Stimulated activated CD4-positive, alpha-beta T cell treated with anti-CD3 and anti-CD28 coated beads, TNF-alpha, amount 100 ng/mL, for 1 hour (primary cell): ENCODE measurements around the gene SPNS2.

Experiments
- DNase-seq, 3 donors: peaks; one replicate each; pipeline ENCODE4 v3.0.0-alpha.2; 2020; ENCODE audit warnings: low read depth in 3 of 3, low spot score in 1 of 3

SPNS2 gene

GRCh38 chr17:4503283-4504025 lies 4.8 kb downstream of the SPNS2 start:
- DNase-seq, result no peak

- DNase-seq, result no peak
Observed at GRCh38 chr17:4504188-4504587, 5.5 kb downstream of the SPNS2 start.

GRCh38 chr17:4505187-4505586 lies 6.5 kb downstream of the SPNS2 start:
- DNase-seq, result no peak

GRCh38 chr17:4506175-4506813 lies 7.6 kb downstream of the SPNS2 start:
- no peak for DNase-seq

GRCh38 chr17:4506892-4507291 lies 8.2 kb downstream of the SPNS2 start:
- no peak for DNase-seq

GRCh38 chr17:4507361-4508111 lies 8.9 kb downstream of the SPNS2 start:
- DNase-seq, result no peak

- no peak for DNase-seq
Observed at GRCh38 chr17:4508207-4508606, 9.5 kb downstream of the SPNS2 start.

GRCh38 chr17:4509401-4509800 lies 10.7 kb downstream of the SPNS2 start:
- DNase-seq, result no peak

- no peak for DNase-seq
Observed at GRCh38 chr17:4509923-4510617, 11.4 kb downstream of the SPNS2 start.

GRCh38 chr17:4510618-4510941 lies 11.9 kb downstream of the SPNS2 start:
- no peak for DNase-seq

GRCh38 chr17:4511199-4511932 lies 12.7 kb downstream of the SPNS2 start:
- no peak for DNase-seq

GRCh38 chr17:4512156-4513112 lies 13.8 kb downstream of the SPNS2 start:
- DNase-seq, result no peak

GRCh38 chr17:4513113-4514032 lies 14.7 kb downstream of the SPNS2 start:
- DNase-seq, result no peak

GRCh38 chr17:4514206-4514605 lies 15.5 kb downstream of the SPNS2 start:
- no peak for DNase-seq

GRCh38 chr17:4514779-4515178 lies 16.1 kb downstream of the SPNS2 start:
- DNase-seq, result no peak

- no peak for DNase-seq
Observed at GRCh38 chr17:4515501-4515900, 16.8 kb downstream of the SPNS2 start.

GRCh38 chr17:4516735-4517134 lies 18.1 kb downstream of the SPNS2 start:
- no peak for DNase-seq

- DNase-seq, result no peak
Observed at GRCh38 chr17:4518901-4519300, 20.2 kb downstream of the SPNS2 start.

- no peak for DNase-seq
Observed at GRCh38 chr17:4519361-4519788, 20.7 kb downstream of the SPNS2 start.
